Germinal center (tissue), 1 donor: Measurements from ENCODE around the gene CYB5A.
"Not testable (repeated sequence)": the region's sequence is repeated elsewhere in the genome, so short reads cannot be mapped to it uniquely, and the experiment has no call there.

Experiments
- DNase-seq: peaks from one replicate; pipeline ENCODE4 v3.0.0; 2012; ENCODE audit warnings: mixed read lengths, low spot score

Gene CYB5A, protein sequence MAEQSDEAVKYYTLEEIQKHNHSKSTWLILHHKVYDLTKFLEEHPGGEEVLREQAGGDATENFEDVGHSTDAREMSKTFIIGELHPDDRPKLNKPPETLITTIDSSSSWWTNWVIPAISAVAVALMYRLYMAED

DNA sequence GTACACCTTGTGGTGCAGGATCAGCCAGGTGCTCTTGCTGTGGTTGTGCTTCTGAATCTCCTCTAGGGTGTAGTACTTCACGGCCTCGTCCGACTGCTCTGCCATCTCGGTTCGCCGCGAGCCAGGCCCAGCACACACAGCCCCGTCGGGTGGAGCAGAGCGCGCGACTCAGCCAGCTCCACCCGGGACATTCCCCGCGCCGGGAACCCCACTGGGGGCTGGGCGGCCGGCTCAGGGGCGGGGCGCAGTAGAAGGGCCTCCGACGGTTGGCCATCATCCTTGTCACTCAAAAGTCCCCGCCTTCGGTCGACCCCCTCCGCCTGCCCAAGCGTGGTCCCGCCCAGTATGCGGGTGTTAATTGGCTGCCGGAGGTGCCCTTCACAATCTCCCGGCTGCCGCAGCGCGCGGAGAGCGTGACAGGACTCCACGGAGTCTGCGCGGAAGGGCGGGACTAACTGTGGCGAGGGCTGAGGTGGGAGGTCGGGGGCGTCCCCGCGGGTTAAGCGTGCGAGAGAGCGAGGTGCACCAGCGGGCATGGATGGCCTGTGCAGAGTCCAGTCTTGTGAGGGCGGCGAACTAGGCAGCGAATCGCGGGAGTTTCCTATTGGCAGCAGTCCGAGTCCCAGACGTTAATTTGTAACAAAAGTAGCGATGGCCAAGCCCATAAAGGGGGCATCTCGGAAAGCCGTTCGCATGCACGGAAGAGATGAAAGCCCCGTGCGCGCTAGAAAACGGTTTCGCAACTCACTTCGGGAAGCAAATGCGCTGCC is at the start of gene CYB5A:
Gene CYB5A (minus strand): TSS at position 193 of the 770 bp plus-strand sequence. CDS start 88 bp downstream, at position 105.
- DNase-seq, result peak; percentile 100

DNA sequence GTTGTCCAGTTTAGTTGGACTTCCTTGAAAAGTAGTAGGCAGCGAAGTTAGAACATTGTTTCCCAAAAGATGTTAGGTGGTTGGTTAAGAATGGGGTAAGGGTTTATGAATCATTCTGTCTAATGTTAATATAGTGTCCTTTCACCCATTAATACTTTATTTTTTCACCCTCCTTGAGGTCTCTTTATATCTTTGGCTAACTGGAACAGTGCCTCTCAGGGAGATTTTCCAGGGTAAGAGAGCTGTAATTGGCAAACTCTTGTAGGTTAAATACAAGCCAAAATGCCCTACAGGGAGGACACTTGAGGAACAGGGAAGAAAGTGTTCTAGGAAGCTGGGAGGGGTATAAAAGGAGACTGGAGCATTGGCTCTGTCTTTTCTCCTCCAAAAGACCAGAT is 46.1 kb upstream of the CYB5A start:
- DNase-seq, result no peak

DNA sequence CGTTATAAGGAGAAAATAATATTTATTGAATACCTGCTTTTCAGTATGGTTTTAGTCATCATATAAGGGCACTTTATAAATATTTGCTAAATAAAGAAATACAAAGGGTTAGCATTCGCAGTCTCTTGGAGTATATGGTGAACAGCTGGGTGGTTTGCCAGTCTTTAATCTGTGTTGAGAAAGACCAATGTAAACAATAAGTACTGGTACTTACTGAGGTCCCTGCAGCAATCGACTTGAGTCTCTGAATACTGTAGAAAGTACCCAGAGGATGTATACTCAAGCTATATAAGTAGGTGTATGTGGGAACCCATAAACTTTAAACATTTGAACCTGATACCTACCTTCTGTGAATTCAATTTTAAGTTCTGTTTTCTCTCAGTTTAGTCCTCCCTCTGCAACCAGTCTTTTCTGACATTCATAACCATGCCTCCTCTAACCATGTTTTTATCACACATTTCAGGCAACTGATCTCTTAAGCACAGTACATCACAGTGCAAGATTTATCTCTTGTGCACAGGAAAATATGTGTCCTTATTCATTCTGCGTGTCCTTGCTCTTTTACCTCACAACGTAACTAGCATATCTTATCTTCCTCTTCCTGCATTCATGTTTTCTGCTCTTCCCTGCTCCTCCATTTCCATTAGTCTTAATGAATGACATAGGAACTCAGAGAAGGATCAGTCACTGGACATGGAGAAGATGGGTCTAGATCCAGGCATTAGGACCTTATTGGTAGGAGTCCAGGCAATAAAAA is 45.6 kb upstream of the CYB5A start:
- DNase-seq, result no peak

DNA sequence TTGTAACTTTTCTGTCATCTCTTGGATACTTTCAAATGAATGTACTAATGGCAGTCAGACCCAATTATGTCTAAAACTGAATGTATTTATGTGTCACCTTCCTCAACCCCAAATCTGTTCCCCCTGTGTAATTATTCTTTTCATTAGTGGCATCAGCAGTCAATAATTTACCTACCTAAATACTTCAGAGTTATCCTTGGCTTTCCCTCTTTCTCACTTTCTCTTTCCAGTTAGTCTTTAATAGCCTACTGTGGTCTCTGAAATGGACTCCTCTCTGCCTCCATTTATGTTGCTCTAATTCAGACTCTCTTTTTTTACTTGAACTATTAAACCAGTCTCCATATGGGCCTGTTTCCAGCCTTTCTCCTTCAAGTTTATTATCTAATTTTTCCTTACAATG is 44.9 kb upstream of the CYB5A start:
- no peak for DNase-seq

DNA sequence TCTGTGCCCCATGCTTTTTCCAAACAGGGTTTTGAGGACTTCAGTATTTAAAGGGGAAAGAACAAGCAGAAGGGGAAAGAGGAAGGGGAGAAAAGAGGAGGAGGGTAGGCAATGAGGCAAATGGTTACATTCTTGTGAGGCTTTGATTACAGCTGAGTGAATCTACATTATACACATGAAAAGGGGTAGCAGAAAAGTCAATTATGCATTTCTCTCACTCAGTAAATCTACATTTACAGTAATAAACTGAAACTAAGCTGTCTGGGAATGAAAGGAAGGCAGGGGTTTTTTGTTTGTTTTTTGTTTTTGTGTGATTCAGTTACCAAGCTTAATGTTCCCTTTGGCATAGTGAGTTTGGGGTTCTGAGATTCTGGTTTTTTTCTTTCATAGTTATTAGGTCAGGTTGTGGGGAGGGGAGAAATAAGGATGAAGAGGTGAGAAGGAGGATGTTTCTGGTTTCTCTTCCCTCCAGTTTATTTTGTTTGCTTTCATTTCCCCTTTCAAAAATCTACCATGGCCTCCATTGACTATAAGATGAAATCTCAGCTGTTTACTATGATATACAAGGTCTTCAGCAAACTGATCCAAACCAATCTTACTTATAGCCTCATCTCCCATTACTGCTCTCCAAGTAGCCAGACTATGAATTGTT is 42.6 kb upstream of the CYB5A start:
- peak; percentile 20 for DNase-seq

DNA sequence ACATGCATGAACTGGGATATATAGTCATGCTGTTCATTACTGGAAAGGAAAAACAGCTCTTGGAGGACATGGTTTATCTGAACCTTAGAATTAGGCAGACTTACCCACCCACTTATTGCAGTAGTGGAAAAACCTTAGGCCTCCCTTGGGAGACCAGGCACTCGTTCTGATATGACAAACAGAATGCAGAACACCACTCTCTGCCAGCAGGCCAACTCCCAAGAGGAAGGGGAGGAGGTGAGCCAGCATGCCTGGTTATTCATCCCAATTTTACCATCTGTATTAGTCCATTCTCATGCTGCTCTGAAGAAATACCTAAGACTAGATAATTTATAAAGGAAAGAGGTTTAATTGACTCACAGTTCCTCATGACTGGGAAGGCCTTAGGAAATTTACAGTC is 41.3 kb upstream of the CYB5A start:
- no peak for DNase-seq

DNA sequence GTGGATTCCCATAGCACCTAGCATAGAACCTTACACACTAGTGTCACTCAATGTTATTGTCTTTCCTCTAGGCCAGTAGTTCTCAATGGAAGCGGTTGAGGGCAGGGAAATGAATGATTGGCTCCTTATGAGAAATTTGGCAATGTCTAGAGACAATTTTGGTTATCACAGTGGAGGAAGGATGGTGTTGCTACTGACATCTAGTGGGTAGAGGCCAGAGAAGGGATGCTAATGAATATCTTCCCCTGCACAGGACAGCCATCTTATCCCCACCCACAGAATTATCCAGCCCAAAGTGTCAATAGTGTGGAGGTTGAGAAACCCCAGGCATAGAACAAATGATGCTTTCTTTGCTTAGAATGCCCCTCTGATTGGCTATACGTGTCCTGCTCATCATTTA is 39.6 kb upstream of the CYB5A start:
- DNase-seq, result no peak

DNA sequence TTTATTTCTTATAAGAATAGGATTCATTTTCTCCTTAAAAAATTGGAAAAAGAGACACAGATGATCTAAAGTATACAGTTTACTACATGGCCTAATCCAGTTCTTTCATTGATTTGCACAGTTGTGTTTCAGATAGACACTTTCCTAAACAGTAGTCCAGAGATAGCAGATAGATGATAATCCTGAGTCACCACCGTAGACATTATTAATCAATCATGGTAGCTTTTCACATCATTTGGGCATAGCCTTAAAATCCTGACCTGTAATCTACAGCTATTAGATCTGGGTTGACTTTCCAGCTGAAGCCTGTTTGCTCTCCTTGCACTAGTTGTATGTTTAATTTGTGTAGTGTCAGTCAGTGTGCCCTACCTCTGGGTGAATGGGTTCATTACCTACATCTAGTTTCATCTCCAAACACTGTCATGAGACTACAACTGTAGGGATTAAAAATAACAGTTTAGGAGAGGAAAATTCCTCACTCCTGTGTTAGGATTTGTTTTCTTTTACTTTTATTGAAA is 38.0 kb upstream of the CYB5A start:
- no peak for DNase-seq

DNA sequence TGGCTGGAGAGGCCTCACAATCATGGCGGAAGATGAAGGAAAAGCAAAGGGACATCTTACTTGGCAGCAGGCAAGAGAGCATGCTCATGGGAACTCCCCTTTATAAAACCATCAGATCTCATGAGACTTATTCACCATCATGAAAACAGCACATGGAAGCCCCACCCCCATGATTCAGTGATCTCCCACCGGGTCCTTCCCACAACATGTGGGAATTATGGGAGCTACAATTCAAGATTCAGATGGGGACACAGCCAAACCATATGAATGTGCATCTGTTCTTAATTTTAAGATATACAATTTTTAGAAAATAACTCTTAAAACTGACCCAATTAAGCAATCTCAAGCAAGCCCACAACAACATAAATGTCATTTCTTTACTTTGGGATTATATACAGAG is 36.4 kb upstream of the CYB5A start:
- no peak for DNase-seq

DNA sequence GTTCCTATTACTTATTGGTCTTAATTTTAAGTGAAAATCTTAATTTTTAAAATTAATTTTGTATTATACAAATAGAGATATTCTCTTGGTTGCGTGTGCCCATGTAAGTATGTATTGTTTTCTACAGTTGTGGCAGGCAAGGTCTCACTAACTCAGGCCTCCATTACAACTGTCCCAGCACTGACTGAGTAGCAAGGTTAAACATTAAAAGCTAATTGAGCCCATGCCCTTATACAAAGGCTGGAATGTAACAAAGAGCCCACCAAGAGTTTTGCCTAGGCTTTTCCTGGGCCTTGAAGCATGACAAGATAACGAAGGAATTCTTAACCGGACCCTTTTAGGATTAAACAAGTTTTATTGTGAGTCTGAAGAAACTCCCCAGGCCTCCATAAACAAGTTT is 35.0 kb upstream of the CYB5A start:
- not testable (repeated sequence) for DNase-seq

DNA sequence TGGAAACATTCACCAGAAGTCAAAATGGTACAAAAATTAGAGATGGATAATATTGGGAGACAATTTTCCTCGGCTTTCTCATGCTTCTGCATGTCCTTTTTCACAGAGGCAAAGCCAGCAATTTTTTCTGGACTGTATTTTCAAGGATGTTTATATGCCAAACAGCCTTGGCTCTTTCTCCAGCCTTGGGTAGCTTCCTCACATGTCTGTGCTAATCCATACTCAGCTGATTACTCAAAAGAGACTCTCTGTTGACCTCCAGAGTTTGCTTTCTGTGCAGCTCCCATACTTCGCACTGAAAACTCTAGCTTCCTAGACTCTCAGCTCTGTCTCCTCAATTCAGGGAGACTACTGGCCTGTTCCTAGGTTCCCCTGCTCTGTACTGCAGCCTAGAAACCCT is 34.5 kb upstream of the CYB5A start:
- DNase-seq, result no peak

DNA sequence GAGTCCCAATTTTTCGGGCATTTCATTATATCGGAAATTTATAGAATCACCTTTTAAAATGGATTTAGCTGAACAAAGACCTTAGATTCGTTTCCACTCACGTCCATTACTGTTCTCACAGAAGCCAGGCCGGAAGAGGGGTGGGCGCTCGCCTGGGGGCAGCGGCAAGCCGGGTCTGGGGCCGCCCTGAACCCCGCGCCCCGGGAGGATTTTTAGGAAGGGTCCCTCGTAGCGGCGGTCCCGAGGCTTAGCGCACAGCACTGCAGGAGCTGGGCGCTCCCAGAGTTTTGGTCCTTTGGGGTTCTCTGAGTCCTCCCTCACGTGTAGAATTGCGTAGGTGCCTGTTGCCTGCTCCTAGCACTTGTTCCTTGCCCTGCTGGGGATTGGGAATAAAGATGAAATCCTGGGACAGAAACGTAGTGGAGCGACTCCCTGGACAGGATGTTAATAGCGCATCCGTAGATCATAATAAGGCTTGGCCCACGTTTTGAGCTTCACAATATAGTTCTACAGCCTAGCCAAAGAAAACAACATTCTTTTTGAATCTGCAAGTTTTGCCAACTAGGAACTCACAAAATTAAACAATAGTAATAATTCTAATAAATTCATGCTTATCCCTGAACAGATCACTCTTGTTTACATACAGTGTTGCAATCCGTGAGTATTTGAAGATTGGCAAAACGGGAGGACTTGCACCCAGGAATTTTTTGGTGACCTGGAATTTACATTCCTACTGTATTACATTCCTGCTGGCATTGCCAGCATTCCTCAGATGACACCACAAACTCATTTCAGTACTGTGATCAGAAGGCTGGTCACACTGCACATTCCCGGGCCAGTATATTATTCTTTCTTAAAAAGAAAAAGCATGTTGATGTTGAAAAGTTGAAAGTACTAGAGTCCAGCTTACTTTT is 24.8 kb upstream of the CYB5A start:
- DNase-seq, result no peak

DNA sequence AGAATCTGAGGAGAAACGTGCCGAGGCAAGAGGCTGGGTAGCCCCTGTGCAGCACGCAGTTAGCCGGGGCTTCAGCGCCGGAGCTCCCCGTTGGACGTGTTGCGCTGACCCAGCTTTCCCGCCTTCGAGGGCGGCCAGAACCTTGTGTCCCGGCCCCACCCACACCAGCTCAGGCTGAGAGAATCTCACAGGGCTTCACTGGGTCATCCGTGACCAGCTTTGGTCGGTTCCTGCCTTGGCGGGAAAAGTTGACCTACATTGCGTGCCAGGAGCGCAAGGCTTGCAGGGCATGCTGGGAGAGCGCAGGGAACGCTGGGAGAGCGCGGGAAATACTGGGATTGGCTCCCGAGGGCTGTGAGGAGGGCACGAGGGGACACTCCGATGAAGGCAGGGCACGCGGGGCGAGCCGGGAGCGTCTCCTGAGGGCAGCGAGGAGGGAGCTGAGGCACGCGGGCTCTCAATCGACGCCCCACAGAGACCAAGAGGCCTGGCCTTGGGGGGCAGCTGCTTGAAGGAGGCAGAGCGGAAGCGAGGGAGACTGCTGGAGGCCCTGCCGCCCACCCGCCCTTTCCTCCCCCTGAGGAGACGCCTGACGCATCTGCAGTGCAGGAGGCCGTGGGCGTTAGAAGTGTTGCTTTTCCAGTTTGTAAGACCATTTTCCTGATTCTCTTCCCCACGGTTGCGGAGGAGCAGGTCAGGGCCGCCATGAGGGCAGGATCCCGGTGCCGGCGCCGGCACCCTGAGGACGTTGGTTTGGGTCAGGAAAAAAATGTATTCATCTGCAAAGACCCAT is 23.9 kb upstream of the CYB5A start, which contains the start of gene C18orf63:
Gene C18orf63 (plus strand): TSS at position 376 of the 793 bp plus-strand sequence. CDS start 2,027 bp downstream, outside the sequence.
- no peak for DNase-seq

DNA sequence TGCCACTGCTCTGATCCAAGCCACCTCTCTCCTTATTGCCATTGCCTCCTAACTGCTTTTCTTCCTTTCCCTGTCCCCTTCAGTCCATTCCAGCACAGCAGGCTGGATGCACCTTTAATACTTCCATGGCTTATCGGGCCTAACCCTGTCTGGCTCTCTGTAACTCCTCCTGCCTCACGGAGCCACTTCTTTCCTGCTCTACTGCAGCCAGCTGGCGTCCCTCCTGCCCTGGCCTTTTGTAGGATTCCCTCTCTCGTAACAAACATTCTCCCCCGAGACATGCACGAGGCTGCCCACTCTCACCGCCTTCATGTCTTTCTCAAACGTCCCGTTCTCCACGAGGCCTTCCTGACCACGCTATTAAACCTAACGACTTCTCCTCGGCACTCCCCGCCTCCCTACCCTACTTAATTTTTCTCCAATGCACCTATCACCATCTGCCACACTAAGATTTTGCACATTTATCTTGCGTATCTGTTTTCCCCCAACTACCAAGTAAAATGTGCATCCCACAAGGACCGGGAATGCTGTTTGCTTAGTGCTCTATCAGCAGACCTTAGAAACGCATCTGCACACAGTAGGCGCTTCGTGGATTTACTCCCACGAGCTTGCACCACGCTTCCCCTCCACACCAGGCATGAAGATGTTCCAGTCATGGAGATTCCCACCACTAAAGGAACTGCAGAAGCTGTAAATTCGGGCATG is 23.1 kb upstream of the CYB5A start:
- no peak for DNase-seq

DNA sequence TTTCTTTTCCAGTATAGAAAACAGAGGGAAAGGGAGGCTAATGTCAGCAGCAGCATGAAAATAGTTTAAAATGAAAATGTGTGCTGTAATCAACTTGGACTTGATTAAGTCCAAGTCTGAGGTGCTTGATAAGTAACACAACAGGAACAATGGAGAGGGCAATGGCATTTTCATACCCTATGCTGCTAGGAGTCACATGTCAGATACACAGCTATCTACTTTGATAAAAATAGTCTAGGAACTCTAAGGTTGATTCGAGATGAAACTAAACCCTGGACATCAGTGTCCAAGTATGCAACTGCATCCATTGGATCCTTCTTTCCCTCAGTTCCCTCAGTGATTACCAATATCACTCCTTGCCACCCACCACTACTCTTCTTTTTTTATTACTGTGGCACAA is 19.2 kb upstream of the CYB5A start:
- no peak for DNase-seq

DNA sequence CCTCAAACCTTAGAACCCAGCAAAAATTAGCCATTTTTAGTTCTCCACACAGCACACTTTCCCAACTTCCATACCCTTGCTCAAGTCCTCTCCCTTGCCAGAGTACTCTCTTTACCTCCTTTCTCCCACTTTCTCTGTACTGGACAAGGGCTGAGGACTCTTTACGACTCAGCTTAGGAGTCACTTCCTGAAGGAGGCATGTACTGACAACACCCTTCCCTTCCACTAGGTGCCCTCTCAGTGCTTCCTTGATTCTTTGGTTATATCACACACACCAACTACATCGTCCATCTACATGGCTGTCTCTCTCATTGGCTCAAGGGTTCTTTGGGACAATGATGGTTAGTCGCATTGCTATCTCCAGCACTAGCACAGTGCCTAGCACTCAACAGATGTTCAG is 18.6 kb upstream of the CYB5A start:
- DNase-seq, result no peak

DNA sequence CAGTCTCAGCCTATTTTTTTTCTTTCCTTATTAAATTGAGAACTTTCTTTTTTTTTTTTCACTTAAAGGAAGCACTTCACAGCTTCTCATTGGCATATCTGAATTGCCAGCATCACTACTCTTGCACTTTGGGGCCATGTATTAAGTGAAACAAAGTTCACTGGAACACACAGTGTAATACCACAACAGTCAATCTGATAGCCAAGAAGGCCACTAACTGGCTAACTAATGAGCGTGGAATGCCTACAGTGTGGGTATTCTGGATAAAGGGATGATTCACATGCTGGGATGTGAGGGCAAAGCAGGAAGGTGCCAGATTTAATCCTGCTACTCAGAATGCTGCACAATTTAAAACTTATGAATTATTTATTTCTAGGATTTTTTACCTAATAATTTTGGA is 12.2 kb upstream of the CYB5A start:
- DNase-seq, result no peak

DNA sequence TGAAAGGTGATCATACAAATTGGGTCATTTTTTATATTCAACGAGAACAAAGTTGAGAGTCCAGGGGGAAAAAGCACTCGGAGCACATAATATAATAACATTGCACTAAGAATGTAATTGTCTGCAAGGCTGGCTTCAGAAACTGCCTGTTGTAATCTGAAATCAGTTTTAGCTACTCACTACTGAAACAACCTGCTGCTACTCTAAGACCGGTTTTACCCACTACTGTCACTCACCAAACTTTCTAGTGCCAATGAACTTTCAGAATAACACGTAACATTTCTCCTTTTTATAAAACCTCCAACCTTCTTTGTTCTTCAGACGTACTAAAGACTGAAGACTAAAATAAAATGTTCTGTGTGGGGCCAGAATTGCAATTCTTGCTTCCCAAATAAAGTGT is 11.5 kb upstream of the CYB5A start:
- no peak for DNase-seq

DNA sequence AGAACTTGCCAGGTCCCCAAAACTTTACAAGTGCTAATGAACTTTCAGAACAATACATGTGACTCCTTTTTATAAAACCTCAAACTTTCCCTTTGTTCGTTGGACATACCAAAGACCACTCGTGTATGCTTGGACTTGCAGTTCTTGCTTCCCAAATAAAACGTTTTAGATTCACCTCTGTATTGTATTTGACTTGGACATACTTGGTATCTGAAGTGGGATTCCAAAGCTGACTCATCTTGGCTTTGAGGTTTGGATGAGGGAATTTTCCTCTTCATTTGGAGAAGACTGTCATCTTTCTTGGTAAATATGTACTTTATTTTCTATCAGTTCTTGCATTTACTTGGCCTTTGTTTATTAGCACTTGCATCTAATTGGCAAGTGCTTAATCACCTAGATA is 8.0 kb upstream of the CYB5A start:
- DNase-seq, result no peak

DNA sequence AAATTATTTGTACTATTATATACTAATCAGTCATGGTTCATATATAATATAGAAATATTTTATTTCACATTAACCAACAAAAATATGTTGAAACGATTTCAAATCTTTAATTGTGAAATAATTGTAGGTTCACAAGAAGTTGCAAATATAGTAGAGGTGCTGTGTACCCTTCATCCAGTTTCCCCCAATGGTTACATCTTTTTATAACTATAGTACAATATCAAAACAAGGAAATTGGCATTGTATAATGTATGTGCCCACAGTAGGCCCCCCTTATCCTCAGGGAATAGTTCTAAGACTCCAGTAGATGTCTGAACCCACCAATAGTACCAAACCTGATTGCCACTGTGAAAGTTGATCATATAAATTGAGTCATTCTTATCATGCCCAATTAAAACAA is 7.4 kb upstream of the CYB5A start:
- DNase-seq, result no peak
